HEK293 (cell line): Measurements from ENCODE around the gene TSPOAP1.

Experiments used
- CTCF ChIA-PET: fragments of 350-600 bp; formaldehyde crosslinking; extraction: SDS; loops from one replicate; lab custom pipeline; 2021; ENCODE audit warnings: antibody characterized with exemption; lab: Yijun Ruan, JAX
- POLR2A ChIA-PET: fragments of 300-600 bp; formaldehyde crosslinking; extraction: SDS; loops from one replicate; lab custom pipeline; 2020; ENCODE audit warnings: antibody characterized with exemption, inconsistent platforms; lab: Yijun Ruan, JAX
- H3K27ac ChIP-seq: fragments of 200-500 bp; sonication (Bioruptor generic); 2 replicates; pipeline ENCODE4 v1.5.1; 2014; ENCODE audit warnings: low read depth, low read length, control low read depth, inconsistent platforms; ENCODE audit errors: extremely low read depth
- H3K36me3 ChIP-seq, 2 experiments: fragments of 200-500 bp in 1 of 2; sonication (Bioruptor generic) in 1 of 2; 1 replicate in 1 of 2; 2 replicates in 1 of 2; pipeline ENCODE4 v1.5.1; 2014 to 2017; ENCODE audit warnings: inconsistent platforms in 2 of 2, low read length in 2 of 2; ENCODE audit not compliant: control insufficient read depth in 2 of 2, insufficient read depth in 1 of 2
- H3K4me1 ChIP-seq: fragments of 200-500 bp; sonication (Bioruptor generic); 2 replicates; pipeline ENCODE4 v1.5.1; 2014; ENCODE audit warnings: mild to moderate bottlenecking, low read length, inconsistent platforms; ENCODE audit not compliant: control insufficient read depth, insufficient read depth
- H3K4me3 ChIP-seq: 2 replicates; pipeline ENCODE4 v1.5.1; 2011; ENCODE audit warnings: low read depth, mild to moderate bottlenecking, control low read depth, low read length, moderate library complexity
- H3K9me3 ChIP-seq: fragments of 200-500 bp; sonication (Bioruptor generic); 2 replicates; pipeline ENCODE4 v1.5.1; 2014; ENCODE audit warnings: low read depth, low read length, inconsistent platforms; ENCODE audit not compliant: control insufficient read depth, insufficient read depth
- SETDB1 ChIP-seq: IDR thresholded peaks from one replicate; pipeline ENCODE4 v1.6.1; 2017; ENCODE audit warnings: mild to moderate bottlenecking, low read length, moderate library complexity, mixed read lengths; ENCODE audit not compliant: insufficient read length
- TRIM28 ChIP-seq: IDR thresholded peaks from 2 replicates; pipeline ENCODE4 v1.6.1; 2011; ENCODE audit warnings: low read length, control low read depth, borderline replicate concordance
- ZNF19 ChIP-seq: fragments of 450-650 bp; formaldehyde crosslinking; IDR thresholded peaks from 2 replicates; pipeline ENCODE4; 2016; ENCODE audit warnings: missing biosample characterization, missing genetic modification characterization, low read depth
- ZNF2 ChIP-seq: fragments of 450-650 bp; formaldehyde crosslinking; IDR thresholded peaks from 2 replicates; pipeline ENCODE4 v1.5.1; 2016; ENCODE audit warnings: missing biosample characterization, missing genetic modification characterization
- ZNF529 ChIP-seq: fragments of 450-650 bp; formaldehyde crosslinking; IDR thresholded peaks from 2 replicates; pipeline ENCODE4 v1.5.1; 2017; ENCODE audit warnings: missing genetic modification characterization, missing biosample characterization; ENCODE audit not compliant: insufficient replicate concordance
- ZNF555 ChIP-seq: fragments of 450-650 bp; formaldehyde crosslinking; conservative IDR thresholded peaks from 2 replicates; pipeline ENCODE4 v1.5.1; 2017; ENCODE audit warnings: missing biosample characterization, mild to moderate bottlenecking, missing genetic modification characterization, inconsistent platforms
- ZNF596 ChIP-seq: fragments of 450-650 bp; IDR thresholded peaks from 2 replicates; pipeline ENCODE4 v1.5.0; 2018; ENCODE audit warnings: missing biosample characterization, mild to moderate bottlenecking, missing genetic modification characterization, moderate library complexity
- ZNF623 ChIP-seq: fragments of 450-650 bp; formaldehyde crosslinking; IDR thresholded peaks from 2 replicates; pipeline ENCODE4 v1.5.1; 2016; ENCODE audit warnings: missing biosample characterization, missing genetic modification characterization
- ZNF658 ChIP-seq: fragments of 450-650 bp; formaldehyde crosslinking; IDR thresholded peaks from 2 replicates; pipeline ENCODE4; 2016; ENCODE audit warnings: missing biosample characterization, missing genetic modification characterization
- TF ChIP-seq, protein P1 (sequence below): fragments of 450-650 bp; formaldehyde crosslinking; IDR thresholded peaks from 2 replicates; pipeline ENCODE4 v1.5.1; 2016; ENCODE audit warnings: missing biosample characterization, missing genetic modification characterization
- TF ChIP-seq, protein P2 (sequence below): fragments of 450-650 bp; formaldehyde crosslinking; conservative IDR thresholded peaks from 2 replicates; pipeline ENCODE4 v1.5.1; 2016; ENCODE audit warnings: low read depth, missing biosample characterization, missing genetic modification characterization
- TF ChIP-seq, protein P3 (sequence below): fragments of 450-650 bp; formaldehyde crosslinking; IDR thresholded peaks from 2 replicates; pipeline ENCODE4; 2016; ENCODE audit warnings: missing biosample characterization, missing genetic modification characterization
- TF ChIP-seq, protein P4 (sequence below): fragments of 450-650 bp; formaldehyde crosslinking; IDR thresholded peaks from 2 replicates; pipeline ENCODE4 v1.5.1; 2016; ENCODE audit warnings: missing biosample characterization, missing genetic modification characterization
- TF ChIP-seq, protein P5 (sequence below): fragments of 450-650 bp; formaldehyde crosslinking; IDR thresholded peaks from 2 replicates; pipeline ENCODE4 v1.5.1; 2016; ENCODE audit warnings: missing biosample characterization, missing genetic modification characterization
- TF ChIP-seq, protein P6 (sequence below): fragments of 450-650 bp; formaldehyde crosslinking; IDR thresholded peaks from 2 replicates; pipeline ENCODE4 v1.5.1; 2016; ENCODE audit warnings: missing biosample characterization, missing genetic modification characterization
- TF ChIP-seq, protein P7 (sequence below): sonication (generic); formaldehyde crosslinking; IDR thresholded peaks from 2 replicates; pipeline ENCODE4 v1.8.1; 2022; ENCODE audit warnings: mild to moderate bottlenecking, moderate library complexity, missing genetic modification reagents

The TSPOAP1 gene

DNA sequence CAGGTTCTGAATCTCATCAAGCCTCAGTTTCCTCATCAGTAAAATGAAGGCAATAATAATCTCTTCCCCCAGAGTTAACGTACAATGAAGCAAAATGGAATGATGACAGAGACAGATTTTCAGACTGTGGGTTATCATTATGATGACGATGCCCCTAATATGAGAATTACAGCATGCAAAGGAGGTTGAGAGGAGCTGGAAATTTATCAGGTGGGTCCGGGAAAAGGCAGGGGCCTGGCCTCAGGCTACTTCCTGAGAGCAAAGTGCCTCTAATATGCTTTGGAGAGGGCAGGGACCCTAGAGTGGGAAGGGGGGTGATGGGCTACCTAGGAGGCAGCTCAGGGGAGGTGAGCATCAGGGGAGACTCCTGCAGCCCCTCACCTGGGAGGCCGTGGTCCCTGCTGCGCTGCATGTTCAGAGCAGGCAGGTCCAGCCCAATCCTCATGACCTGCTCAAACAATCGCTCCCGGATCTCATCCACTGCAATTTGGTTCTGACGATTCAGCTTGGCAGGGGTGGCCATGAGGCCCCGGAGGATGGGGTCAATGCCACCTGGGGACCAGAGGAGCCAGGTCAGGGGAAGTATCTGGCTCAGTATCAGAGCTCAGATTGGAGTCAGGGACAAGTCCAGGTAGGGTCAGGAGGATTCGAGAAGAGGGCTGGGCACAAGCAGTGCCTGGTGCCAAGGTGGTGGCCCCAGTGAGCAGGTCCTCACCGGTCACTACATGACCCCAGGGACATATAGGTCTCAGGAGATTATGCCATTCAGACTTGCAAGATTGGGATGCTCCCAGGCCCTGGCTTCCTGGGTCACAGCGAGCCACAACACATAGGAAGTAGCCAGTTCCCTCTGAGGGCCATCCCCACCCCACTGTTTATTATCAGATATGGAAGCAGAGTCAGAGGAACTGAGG lies 56.0 kb downstream of the TSPOAP1 start (continued):
- TF ChIP-seq, protein P1, sequence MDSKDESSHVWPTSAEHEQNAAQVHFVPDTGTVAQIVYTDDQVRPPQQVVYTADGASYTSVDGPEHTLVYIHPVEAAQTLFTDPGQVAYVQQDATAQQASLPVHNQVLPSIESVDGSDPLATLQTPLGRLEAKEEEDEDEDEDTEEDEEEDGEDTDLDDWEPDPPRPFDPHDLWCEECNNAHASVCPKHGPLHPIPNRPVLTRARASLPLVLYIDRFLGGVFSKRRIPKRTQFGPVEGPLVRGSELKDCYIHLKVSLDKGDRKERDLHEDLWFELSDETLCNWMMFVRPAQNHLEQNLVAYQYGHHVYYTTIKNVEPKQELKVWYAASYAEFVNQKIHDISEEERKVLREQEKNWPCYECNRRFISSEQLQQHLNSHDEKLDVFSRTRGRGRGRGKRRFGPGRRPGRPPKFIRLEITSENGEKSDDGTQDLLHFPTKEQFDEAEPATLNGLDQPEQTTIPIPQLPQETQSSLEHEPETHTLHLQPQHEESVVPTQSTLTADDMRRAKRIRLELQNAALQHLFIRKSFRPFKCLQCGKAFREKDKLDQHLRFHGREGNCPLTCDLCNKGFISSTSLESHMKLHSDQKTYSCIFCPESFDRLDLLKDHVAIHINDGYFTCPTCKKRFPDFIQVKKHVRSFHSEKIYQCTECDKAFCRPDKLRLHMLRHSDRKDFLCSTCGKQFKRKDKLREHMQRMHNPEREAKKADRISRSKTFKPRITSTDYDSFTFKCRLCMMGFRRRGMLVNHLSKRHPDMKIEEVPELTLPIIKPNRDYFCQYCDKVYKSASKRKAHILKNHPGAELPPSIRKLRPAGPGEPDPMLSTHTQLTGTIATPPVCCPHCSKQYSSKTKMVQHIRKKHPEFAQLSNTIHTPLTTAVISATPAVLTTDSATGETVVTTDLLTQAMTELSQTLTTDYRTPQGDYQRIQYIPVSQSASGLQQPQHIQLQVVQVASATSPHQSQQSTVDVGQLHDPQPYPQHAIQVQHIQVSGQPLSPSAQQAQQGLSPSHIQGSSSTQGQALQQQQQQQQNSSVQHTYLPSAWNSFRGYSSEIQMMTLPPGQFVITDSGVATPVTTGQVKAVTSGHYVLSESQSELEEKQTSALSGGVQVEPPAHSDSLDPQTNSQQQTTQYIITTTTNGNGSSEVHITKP (tag by site-specific recombination) = no peak
- TF ChIP-seq, protein P2, sequence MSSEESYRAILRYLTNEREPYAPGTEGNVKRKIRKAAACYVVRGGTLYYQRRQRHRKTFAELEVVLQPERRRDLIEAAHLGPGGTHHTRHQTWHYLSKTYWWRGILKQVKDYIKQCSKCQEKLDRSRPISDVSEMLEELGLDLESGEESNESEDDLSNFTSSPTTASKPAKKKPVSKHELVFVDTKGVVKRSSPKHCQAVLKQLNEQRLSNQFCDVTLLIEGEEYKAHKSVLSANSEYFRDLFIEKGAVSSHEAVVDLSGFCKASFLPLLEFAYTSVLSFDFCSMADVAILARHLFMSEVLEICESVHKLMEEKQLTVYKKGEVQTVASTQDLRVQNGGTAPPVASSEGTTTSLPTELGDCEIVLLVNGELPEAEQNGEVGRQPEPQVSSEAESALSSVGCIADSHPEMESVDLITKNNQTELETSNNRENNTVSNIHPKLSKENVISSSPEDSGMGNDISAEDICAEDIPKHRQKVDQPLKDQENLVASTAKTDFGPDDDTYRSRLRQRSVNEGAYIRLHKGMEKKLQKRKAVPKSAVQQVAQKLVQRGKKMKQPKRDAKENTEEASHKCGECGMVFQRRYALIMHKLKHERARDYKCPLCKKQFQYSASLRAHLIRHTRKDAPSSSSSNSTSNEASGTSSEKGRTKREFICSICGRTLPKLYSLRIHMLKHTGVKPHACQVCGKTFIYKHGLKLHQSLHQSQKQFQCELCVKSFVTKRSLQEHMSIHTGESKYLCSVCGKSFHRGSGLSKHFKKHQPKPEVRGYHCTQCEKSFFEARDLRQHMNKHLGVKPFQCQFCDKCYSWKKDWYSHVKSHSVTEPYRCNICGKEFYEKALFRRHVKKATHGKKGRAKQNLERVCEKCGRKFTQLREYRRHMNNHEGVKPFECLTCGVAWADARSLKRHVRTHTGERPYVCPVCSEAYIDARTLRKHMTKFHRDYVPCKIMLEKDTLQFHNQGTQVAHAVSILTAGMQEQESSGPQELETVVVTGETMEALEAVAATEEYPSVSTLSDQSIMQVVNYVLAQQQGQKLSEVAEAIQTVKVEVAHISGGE (tag by site-specific recombination) = no peak
- no peak for TF ChIP-seq ZNF623 (tag by site-specific recombination)
- no peak for TF ChIP-seq ZNF596 (tag by site-specific recombination)
- TF ChIP-seq ZNF19 (tag by site-specific recombination) = no peak
- TF ChIP-seq, protein P3, sequence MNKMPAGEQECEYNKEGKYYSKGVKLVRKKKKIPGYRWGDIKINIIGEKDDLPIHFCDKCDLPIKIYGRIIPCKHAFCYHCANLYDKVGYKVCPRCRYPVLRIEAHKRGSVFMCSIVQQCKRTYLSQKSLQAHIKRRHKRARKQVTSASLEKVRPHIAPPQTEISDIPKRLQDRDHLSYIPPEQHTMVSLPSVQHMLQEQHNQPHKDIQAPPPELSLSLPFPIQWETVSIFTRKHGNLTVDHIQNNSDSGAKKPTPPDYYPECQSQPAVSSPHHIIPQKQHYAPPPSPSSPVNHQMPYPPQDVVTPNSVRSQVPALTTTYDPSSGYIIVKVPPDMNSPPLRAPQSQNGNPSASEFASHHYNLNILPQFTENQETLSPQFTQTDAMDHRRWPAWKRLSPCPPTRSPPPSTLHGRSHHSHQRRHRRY = no peak
- no peak for TF ChIP-seq TRIM28
- no peak for TF ChIP-seq SETDB1

DNA sequence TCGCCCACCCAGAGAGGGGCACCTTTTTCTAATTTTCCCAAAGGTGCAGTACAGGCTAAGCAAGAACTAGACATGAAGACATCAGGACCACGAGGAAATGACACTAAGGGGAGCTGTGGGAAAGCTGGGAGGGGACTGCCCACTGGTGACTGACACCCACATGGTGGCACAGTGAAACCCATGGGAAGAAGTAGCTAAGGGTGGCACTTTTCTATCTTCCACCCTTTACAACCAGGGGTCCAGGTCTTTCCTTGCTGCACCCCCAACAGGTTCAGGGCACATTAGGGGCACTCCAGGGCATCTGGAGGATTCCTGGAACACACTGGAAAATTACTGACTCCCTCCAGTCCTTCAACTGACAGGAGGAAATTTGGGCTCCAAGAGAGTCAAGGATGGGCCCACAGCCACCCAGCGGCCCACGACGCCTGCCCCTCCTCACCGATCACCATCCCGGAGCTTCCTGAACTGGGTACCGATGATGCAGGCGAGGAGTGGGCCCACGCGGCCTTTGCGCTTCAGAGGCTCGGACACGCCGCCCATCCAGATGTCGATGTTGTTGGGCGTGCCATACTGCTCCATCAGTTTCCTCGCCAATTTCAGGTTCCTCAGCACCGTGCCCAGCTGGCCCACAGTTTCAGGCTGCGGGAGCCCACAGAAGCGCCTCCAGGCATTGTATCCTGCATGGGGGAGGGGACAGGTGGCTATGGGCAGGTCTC lies 57.2 kb downstream of the TSPOAP1 start:
- no peaks in the 10 kb centered on the region for H3K9me3 ChIP-seq
- H3K4me3 ChIP-seq = no peak overlapping the region
- POLR2A ChIA-PET = no interaction called here
- CTCF ChIA-PET = interaction anchor here (0.6 to 1.1 kb wide), 2 partner anchors 23 to 252 kb away, joined by 3 read pairs; no protein-coding TSS in a partner anchor
- H3K36me3 ChIP-seq = no peaks in the 10 kb centered on the region
- H3K27ac ChIP-seq = no peak overlapping the region
- no peaks in the 10 kb centered on the region for H3K4me1 ChIP-seq
- TF ChIP-seq ZNF658 (no peak), ZNF529 (tag by site-specific recombination) (no peak), ZNF2 (tag by site-specific recombination) (no peak), ZNF555 (no peak)
- TF ChIP-seq, protein P4, sequence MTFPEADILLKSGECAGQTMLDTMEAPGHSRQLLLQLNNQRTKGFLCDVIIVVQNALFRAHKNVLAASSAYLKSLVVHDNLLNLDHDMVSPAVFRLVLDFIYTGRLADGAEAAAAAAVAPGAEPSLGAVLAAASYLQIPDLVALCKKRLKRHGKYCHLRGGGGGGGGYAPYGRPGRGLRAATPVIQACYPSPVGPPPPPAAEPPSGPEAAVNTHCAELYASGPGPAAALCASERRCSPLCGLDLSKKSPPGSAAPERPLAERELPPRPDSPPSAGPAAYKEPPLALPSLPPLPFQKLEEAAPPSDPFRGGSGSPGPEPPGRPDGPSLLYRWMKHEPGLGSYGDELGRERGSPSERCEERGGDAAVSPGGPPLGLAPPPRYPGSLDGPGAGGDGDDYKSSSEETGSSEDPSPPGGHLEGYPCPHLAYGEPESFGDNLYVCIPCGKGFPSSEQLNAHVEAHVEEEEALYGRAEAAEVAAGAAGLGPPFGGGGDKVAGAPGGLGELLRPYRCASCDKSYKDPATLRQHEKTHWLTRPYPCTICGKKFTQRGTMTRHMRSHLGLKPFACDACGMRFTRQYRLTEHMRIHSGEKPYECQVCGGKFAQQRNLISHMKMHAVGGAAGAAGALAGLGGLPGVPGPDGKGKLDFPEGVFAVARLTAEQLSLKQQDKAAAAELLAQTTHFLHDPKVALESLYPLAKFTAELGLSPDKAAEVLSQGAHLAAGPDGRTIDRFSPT (tag by site-specific recombination) = no peak
- TF ChIP-seq, protein P5, sequence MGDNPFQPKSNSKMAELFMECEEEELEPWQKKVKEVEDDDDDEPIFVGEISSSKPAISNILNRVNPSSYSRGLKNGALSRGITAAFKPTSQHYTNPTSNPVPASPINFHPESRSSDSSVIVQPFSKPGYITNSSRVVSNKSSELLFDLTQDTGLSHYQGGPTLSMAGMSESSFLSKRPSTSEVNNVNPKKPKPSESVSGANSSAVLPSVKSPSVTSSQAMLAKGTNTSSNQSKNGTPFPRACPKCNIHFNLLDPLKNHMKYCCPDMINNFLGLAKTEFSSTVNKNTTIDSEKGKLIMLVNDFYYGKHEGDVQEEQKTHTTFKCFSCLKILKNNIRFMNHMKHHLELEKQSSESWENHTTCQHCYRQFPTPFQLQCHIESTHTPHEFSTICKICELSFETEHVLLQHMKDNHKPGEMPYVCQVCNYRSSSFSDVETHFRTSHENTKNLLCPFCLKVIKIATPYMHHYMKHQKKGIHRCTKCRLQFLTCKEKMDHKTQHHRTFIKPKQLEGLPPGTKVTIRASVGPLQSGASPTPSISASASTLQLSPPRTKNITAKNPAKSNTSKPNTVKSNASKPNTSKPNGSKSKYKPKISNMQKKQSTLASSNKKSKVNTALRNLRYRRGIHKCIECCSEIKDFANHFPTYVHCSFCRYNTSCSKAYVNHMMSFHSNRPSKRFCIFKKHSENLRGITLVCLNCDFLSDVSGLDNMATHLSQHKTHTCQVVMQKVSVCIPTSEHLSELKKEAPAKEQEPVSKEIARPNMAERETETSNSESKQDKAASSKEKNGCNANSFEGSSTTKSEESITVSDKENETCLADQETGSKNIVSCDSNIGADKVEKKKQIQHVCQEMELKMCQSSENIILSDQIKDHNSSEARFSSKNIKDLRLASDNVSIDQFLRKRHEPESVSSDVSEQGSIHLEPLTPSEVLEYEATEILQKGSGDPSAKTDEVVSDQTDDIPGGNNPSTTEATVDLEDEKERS (tag by site-specific recombination) = no peak
- TF ChIP-seq, protein P6, sequence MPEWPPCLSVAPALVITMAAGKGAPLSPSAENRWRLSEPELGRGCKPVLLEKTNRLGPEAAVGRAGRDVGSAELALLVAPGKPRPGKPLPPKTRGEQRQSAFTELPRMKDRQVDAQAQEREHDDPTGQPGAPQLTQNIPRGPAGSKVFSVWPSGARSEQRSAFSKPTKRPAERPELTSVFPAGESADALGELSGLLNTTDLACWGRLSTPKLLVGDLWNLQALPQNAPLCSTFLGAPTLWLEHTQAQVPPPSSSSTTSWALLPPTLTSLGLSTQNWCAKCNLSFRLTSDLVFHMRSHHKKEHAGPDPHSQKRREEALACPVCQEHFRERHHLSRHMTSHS = no peak
- TF ChIP-seq, protein P7, sequence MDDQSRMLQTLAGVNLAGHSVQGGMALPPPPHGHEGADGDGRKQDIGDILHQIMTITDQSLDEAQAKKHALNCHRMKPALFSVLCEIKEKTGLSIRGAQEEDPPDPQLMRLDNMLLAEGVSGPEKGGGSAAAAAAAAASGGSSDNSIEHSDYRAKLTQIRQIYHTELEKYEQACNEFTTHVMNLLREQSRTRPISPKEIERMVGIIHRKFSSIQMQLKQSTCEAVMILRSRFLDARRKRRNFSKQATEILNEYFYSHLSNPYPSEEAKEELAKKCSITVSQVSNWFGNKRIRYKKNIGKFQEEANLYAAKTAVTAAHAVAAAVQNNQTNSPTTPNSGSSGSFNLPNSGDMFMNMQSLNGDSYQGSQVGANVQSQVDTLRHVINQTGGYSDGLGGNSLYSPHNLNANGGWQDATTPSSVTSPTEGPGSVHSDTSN (CRISPR knock-in tag) = no peak
